Liver (tissue), 3 donors: Measurements from ENCODE around the gene OR1L4.

ENCODE experiments used
- EGR1 ChIP-seq, 2 donors: IDR thresholded peaks; 2 replicates each; pipeline ENCODE4 v1.6.1; 2016 to 2018; ENCODE audit warnings: antibody characterized with exemption in 2 of 2, low read depth in 2 of 2
- GABPA ChIP-seq, 2 donors: IDR thresholded peaks in 1 of 2; conservative IDR thresholded peaks in 1 of 2; 2 replicates each; pipeline ENCODE4 v1.6.1; 2016; ENCODE audit warnings: antibody characterized with exemption in 2 of 2, mild to moderate bottlenecking in 1 of 2, moderate library complexity in 1 of 2
- JUND ChIP-seq, 2 donors: IDR thresholded peaks; 2 replicates each; pipeline ENCODE4 v1.6.1; 2016; ENCODE audit warnings: antibody characterized with exemption in 2 of 2
- NR2F2 ChIP-seq: IDR thresholded peaks from 2 replicates; pipeline ENCODE4 v1.6.1; 2016; ENCODE audit warnings: antibody characterized with exemption
- SP1 ChIP-seq: IDR thresholded peaks from 2 replicates; pipeline ENCODE4 v1.6.1; 2018; ENCODE audit warnings: antibody characterized with exemption, mild to moderate bottlenecking
- YY1 ChIP-seq: IDR thresholded peaks from 2 replicates; pipeline ENCODE4 v1.6.1; 2016; ENCODE audit warnings: antibody characterized with exemption, mild to moderate bottlenecking
- TF ChIP-seq, protein P1 (sequence below): fragments of 150-350 bp; IDR thresholded peaks from 2 replicates; pipeline ENCODE4 v1.5.1; 2017; ENCODE audit warnings: improper control_type of control experiment, low read depth, low read length; ENCODE audit not compliant: missing input control
- TF ChIP-seq, protein P2 (sequence below): IDR thresholded peaks from 2 replicates; pipeline ENCODE4 v1.6.1; 2016; ENCODE audit warnings: antibody characterized with exemption
- TF ChIP-seq, protein P3 (sequence below): IDR thresholded peaks from 2 replicates; pipeline ENCODE4 v1.6.1; 2016; ENCODE audit warnings: antibody characterized with exemption
- donor health status: healthy.
- donor health status: healthy.

DNA sequence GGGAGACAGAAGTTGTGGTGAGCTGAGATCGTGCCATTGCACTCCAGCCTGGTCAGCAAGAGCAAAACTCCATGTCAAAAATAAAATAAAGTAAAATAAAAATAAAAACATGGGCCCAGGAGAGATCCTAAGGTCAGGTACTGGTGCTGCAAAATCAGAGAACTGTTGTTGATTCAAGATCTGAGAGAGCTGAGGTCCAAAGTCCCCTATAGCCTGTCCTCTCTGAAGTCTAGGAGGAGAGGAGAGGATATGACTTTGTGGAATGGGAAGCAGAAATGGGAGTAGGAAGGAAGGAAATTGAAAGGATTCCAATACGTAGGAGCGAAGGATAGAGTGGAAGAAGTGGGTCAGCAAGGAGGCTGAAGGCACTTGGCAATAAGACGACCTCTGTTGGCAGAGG is 4.6 kb upstream of the OR1L4 start:
- TF ChIP-seq, protein P1, sequence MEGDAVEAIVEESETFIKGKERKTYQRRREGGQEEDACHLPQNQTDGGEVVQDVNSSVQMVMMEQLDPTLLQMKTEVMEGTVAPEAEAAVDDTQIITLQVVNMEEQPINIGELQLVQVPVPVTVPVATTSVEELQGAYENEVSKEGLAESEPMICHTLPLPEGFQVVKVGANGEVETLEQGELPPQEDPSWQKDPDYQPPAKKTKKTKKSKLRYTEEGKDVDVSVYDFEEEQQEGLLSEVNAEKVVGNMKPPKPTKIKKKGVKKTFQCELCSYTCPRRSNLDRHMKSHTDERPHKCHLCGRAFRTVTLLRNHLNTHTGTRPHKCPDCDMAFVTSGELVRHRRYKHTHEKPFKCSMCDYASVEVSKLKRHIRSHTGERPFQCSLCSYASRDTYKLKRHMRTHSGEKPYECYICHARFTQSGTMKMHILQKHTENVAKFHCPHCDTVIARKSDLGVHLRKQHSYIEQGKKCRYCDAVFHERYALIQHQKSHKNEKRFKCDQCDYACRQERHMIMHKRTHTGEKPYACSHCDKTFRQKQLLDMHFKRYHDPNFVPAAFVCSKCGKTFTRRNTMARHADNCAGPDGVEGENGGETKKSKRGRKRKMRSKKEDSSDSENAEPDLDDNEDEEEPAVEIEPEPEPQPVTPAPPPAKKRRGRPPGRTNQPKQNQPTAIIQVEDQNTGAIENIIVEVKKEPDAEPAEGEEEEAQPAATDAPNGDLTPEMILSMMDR = no peak
- no peak for TF ChIP-seq EGR1 (IDR thresholded peaks at IDR 0.05; ENCODE audit: low read depth in 2 of 2)
- no peak for TF ChIP-seq SP1
- TF ChIP-seq, protein P2, sequence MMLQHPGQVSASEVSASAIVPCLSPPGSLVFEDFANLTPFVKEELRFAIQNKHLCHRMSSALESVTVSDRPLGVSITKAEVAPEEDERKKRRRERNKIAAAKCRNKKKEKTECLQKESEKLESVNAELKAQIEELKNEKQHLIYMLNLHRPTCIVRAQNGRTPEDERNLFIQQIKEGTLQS = no peak
- no peak for TF ChIP-seq JUND (IDR thresholded peaks at IDR 0.05)
- TF ChIP-seq NR2F2 = no peak
- TF ChIP-seq YY1 = no peak
- TF ChIP-seq GABPA (IDR thresholded peaks at IDR 0.05 in 1 of 2, conservative IDR thresholded peaks at IDR 0.05 in 1 of 2) = no peak
- TF ChIP-seq, protein P3, sequence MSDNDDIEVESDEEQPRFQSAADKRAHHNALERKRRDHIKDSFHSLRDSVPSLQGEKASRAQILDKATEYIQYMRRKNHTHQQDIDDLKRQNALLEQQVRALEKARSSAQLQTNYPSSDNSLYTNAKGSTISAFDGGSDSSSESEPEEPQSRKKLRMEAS = no peak
